A549 (cell line): ENCODE results near the gene PHTF1. TPM values are rescaled to one million over a fixed set of nuclear protein-coding genes. Genes with fewer than 3 reads are reported as not detected.

Source experiments
- ATAC-seq, 2 experiments: fragments of 200-7000 bp in 1 of 2; fragments of >200 bp in 1 of 2; cut with Nextera tagmentation in 1 of 2; cut with Tn5 transposase in 1 of 2; 3 replicates each; pipeline versions ENCODE4 v1.8.0 to v1.9.1; 2018 to 2020; ENCODE audit warnings: mild to moderate bottlenecking in 1 of 2, moderate library complexity in 1 of 2
- CTCF ChIA-PET: fragments of 300-600 bp; sonication (Branson Sonifier 250); formaldehyde crosslinking; extraction: SDS; loops from one replicate; lab custom pipeline; 2021; ENCODE audit warnings: antibody characterized with exemption, inconsistent platforms; lab: Yijun Ruan, JAX
- POLR2A ChIA-PET: fragments of 350-600 bp; formaldehyde crosslinking; extraction: SDS; loops from one replicate; lab custom pipeline; 2021; ENCODE audit warnings: antibody characterized with exemption, inconsistent platforms; lab: Yijun Ruan, JAX
- DNase-seq, 2 experiments: peaks; one replicate each; pipeline versions ENCODE4 v3.0.0 to v3.0.0-alpha.2; 2011 to 2016; ENCODE audit warnings: low read depth in 1 of 2, low spot score in 1 of 2
- FAIRE-seq: peaks from 2 replicates; lab custom pipeline; 2011; peaks lifted over from hg19 to GRCh38; lab: Jason Lieb, UNC
- H3K27ac ChIP-seq, 2 experiments: fragments of >200 bp; sonication (Bioruptor Twin); formaldehyde crosslinking; 3 replicates each; pipeline ENCODE4 v1.5.1; 2016 to 2017
- H3K4me1 ChIP-seq: fragments of >200 bp; sonication (Bioruptor Twin); formaldehyde crosslinking; 3 replicates; pipeline ENCODE4 v1.6.1; 2016
- H3K4me2 ChIP-seq: fragments of >200 bp; sonication (Bioruptor Twin); formaldehyde crosslinking; 3 replicates; pipeline ENCODE4 v1.6.1; 2016
- H3K4me3 ChIP-seq: fragments of >200 bp; sonication (Bioruptor Twin); formaldehyde crosslinking; 3 replicates; pipeline ENCODE4 v1.5.1; 2016
- H3K9me3 ChIP-seq: fragments of >200 bp; sonication (Bioruptor Twin); formaldehyde crosslinking; 3 replicates; pipeline ENCODE4 v1.6.1; 2016
- BCL3 ChIP-seq: fragments of >200 bp; sonication (Bioruptor Twin); formaldehyde crosslinking; IDR thresholded peaks from 3 replicates; pipeline ENCODE4 v1.6.1; 2016
- BHLHE40 ChIP-seq: IDR thresholded peaks from 2 replicates; pipeline ENCODE4 v1.6.1; 2012; ENCODE audit warnings: low read depth, low read length, inconsistent platforms
- CBX2 ChIP-seq: fragments of 200-600 bp; sonication (generic); IDR thresholded peaks from 2 replicates; pipeline ENCODE4 v1.6.1; 2016; ENCODE audit warnings: low read depth, mild to moderate bottlenecking, borderline replicate concordance
- CEBPB ChIP-seq, 2 experiments: fragments of >200 bp in 1 of 2; sonication (Bioruptor Twin) in 1 of 2; formaldehyde crosslinking in 1 of 2; IDR thresholded peaks; 2 replicates each; pipeline ENCODE4 v1.6.1; 2012 to 2016
- CHD4 ChIP-seq: fragments of 200-600 bp; sonication (generic); IDR thresholded peaks from 2 replicates; pipeline ENCODE4 v1.6.1; 2016; ENCODE audit warnings: antibody characterized with exemption, mild to moderate bottlenecking, borderline replicate concordance
- ELK1 ChIP-seq: fragments of 150-350 bp; IDR thresholded peaks from 2 replicates; pipeline ENCODE4 v1.6.1; 2014; ENCODE audit warnings: low read depth, mild to moderate bottlenecking, low read length
- EP300 ChIP-seq, 2 experiments: fragments of >200 bp; sonication (Bioruptor Twin); formaldehyde crosslinking; IDR thresholded peaks; 2 replicates in 1 of 2; 3 replicates in 1 of 2; pipeline ENCODE4 v1.6.1; 2016 to 2017
- FOSL2 ChIP-seq, 2 experiments: fragments of 450-650 bp in 1 of 2; fragments of >200 bp in 1 of 2; sonication (Bioruptor Twin) in 1 of 2; formaldehyde crosslinking; IDR thresholded peaks; 2 replicates each; pipeline versions ENCODE4 v1.5.0 to v1.6.1; 2016 to 2020; ENCODE audit warnings: mild to moderate bottlenecking in 1 of 2, moderate library complexity in 1 of 2
- GATA3 ChIP-seq: IDR thresholded peaks from 2 replicates; pipeline ENCODE4 v1.6.1; 2012; ENCODE audit warnings: borderline replicate concordance
- HDAC2 ChIP-seq: fragments of 200-600 bp; sonication (generic); IDR thresholded peaks from 2 replicates; pipeline ENCODE4 v1.6.1; 2016
- HEYL ChIP-seq: fragments of 250-450 bp; sonication (Bioruptor Pico); IDR thresholded peaks from 2 replicates; pipeline ENCODE4 v1.8.0; 2021; ENCODE audit warnings: mild to moderate bottlenecking, moderate library complexity
- HOXA7 ChIP-seq: fragments of 250-450 bp; sonication (Bioruptor Pico); IDR thresholded peaks from 2 replicates; pipeline ENCODE4 v1.5.0; 2020; ENCODE audit warnings: mild to moderate bottlenecking, moderate library complexity
- HOXB5 ChIP-seq: fragments of 250-450 bp; sonication (Bioruptor Pico); IDR thresholded peaks from 2 replicates; pipeline ENCODE4 v1.5.0; 2020; ENCODE audit warnings: mild to moderate bottlenecking, moderate library complexity
- JUN ChIP-seq, 2 experiments: fragments of >200 bp; sonication (Bioruptor Twin); formaldehyde crosslinking; IDR thresholded peaks; 2 replicates in 1 of 2; 3 replicates in 1 of 2; pipeline ENCODE4 v1.6.1; 2016 to 2017
- JUNB ChIP-seq: fragments of >200 bp; sonication (Bioruptor Twin); formaldehyde crosslinking; IDR thresholded peaks from 2 replicates; pipeline ENCODE4 v1.6.1; 2016
- KDM1A ChIP-seq: fragments of 200-600 bp; sonication (generic); IDR thresholded peaks from 2 replicates; pipeline ENCODE4 v1.6.1; 2016; ENCODE audit warnings: low read depth, mild to moderate bottlenecking
- MAFK ChIP-seq: fragments of 450-650 bp; IDR thresholded peaks from 2 replicates; pipeline ENCODE4 v1.6.1; 2014; ENCODE audit not compliant: partially characterized antibody
- MYC ChIP-seq: IDR thresholded peaks from 2 replicates; pipeline ENCODE4 v1.6.1; 2012; ENCODE audit warnings: mild to moderate bottlenecking, inconsistent platforms, low read length, improper control_type of control experiment, borderline replicate concordance
- NFE2L2 ChIP-seq: fragments of 150-350 bp; conservative IDR thresholded peaks from 2 replicates; pipeline ENCODE4 v1.6.1; 2014; ENCODE audit warnings: low read length
- NR3C1 ChIP-seq: fragments of >200 bp; sonication (Bioruptor Twin); formaldehyde crosslinking; IDR thresholded peaks from 3 replicates; pipeline ENCODE4 v1.6.1; 2017
- PHF8 ChIP-seq: fragments of 200-600 bp; sonication (generic); IDR thresholded peaks from 2 replicates; pipeline ENCODE4 v1.6.1; 2016; ENCODE audit warnings: low read depth, mild to moderate bottlenecking, antibody characterized with exemption, moderate library complexity, borderline replicate concordance
- POLR2A ChIP-seq: IDR thresholded peaks from 2 replicates; pipeline ENCODE4 v1.6.1; 2012; ENCODE audit warnings: mild to moderate bottlenecking, low read length
- RARB ChIP-seq: fragments of 250-450 bp; sonication (Bioruptor Pico); IDR thresholded peaks from 2 replicates; pipeline ENCODE4 v1.8.0; 2021; ENCODE audit warnings: mild to moderate bottlenecking, moderate library complexity
- RFX5 ChIP-seq: fragments of 450-650 bp; IDR thresholded peaks from 2 replicates; pipeline ENCODE4 v1.7.1; 2014; ENCODE audit warnings: antibody characterized with exemption, mild to moderate bottlenecking, moderate library complexity
- SREBF2 ChIP-seq: fragments of 450-650 bp; IDR thresholded peaks from 2 replicates; pipeline ENCODE4 v1.6.1; 2014; ENCODE audit warnings: mild to moderate bottlenecking, moderate library complexity
- TP53 ChIP-seq: fragments of 250-450 bp; sonication (Bioruptor Pico); IDR thresholded peaks from 2 replicates; pipeline ENCODE4 v1.5.0; 2021; ENCODE audit warnings: mild to moderate bottlenecking, moderate library complexity
- USF2 ChIP-seq: fragments of 450-650 bp; IDR thresholded peaks from 2 replicates; pipeline ENCODE4 v1.6.1; 2014; ENCODE audit warnings: antibody characterized with exemption
- ZFP36 ChIP-seq: fragments of 450-650 bp; IDR thresholded peaks from 2 replicates; pipeline ENCODE4 v1.6.1; 2014; ENCODE audit warnings: borderline replicate concordance; ENCODE audit not compliant: partially characterized antibody
- WGBS: methylation state at CpG from one replicate; pipeline ENCODE4 v1.1.6; 2017; ENCODE audit errors: missing lambda C conversion rate; 5-methylcytosine and 5-hydroxymethylcytosine counted together
- polyA plus RNA-seq, 4 experiments: library from polyadenylated mRNA; depleted of rRNA in 3 of 4; stranded (reverse); fragments of >200 nt; fragmentation: RNase III in 1 of 4; extraction: RNeasy Plus Mini Kit Qiagen cat#74134 plus additional on column Dnase treatment in 1 of 4; gene quantifications; 2 replicates in 3 of 4; 3 replicates in 1 of 4; pipeline ENCODE4 v1.2.3, GENCODE V29; 2011 to 2017

The PHTF1 gene
- polyA plus RNA-seq, 2 of the 4 experiments (the other 2 are of a cell fraction), result 17.0 to 17.1 TPM

- Histone ChIP-seq H3K4me1 (peaks cover 27% of the 10 kb centered on the region), H3K27ac (peak overlapping the region; percentile 44 to 75; a peak in 4 of 6 replicates), H3K4me3 (peak overlapping the region; percentile 27; the same call in 2 of the 3 replicates), H3K4me2 (peak overlapping the region; percentile 53), H3K9me3 (no peaks in the 10 kb centered on the region)
- ATAC-seq, result peak; percentile 95 to 99
- no peak for TF ChIP-seq MAFK
- TF ChIP-seq ZFP36, result no peak
- TF ChIP-seq BHLHE40, result no peak
- TF ChIP-seq CEBPB (IDR thresholded peaks at IDR 0.05), result peak; percentile 72 to 74
- no peak for TF ChIP-seq POLR2A
- peak; percentile 70; the same call in 1 of the 2 replicates for TF ChIP-seq FOSL2 (IDR thresholded peaks at IDR 0.05)
- TF ChIP-seq FOSL2 (CRISPR knock-in tag; IDR thresholded peaks at IDR 0.05), result peak; percentile 93
- TF ChIP-seq JUN (IDR thresholded peaks at IDR 0.05), result no peak
- no peak for TF ChIP-seq HOXB5 (CRISPR knock-in tag)
- no peak for TF ChIP-seq CHD4
- TF ChIP-seq JUNB, result peak; percentile 52; the same call in 1 of the 2 replicates
- TF ChIP-seq HDAC2, result no peak
- TF ChIP-seq BCL3, result no peak
- TF ChIP-seq EP300 (IDR thresholded peaks at IDR 0.05), result no peak
- no peak for TF ChIP-seq NFE2L2
- TF ChIP-seq HOXA7, result no peak
- no peak for TF ChIP-seq HEYL (CRISPR knock-in tag)
- peak; percentile 28; the same call in 1 of the 2 replicates for TF ChIP-seq GATA3
- CTCF ChIA-PET, result interaction anchor here (0.8 kb wide), 1 partner anchor 28 kb away, joined by 3 read pairs; no protein-coding TSS in a partner anchor
- WGBS, result 36% methylated on average over 8 of the region's 8 CpGs
- POLR2A ChIA-PET, result no interaction called here
- no peak for FAIRE-seq
- peak; percentile 64 to 67 for DNase-seq
Observed at GRCh38 chr1:113804421-113805255, 45.4 kb upstream of the PHTF1 start.

GRCh38 chr1:113802367-113803007 lies 43.2 kb upstream of the PHTF1 start:
- TF ChIP-seq ELK1 (no peak), MYC (no peak)
- Histone ChIP-seq H3K27ac (no peak overlapping the region), H3K4me2 (no peak overlapping the region), H3K4me3 (no peak overlapping the region), H3K4me1 (peaks cover 16% of the 10 kb centered on the region), H3K9me3 (no peaks in the 10 kb centered on the region)
- CTCF ChIA-PET, result no interaction called here
- POLR2A ChIA-PET, result no interaction called here
- DNase-seq (no peak), FAIRE-seq (no peak), ATAC-seq (no peak)
- 97% methylated on average over 3 of the region's 3 CpGs for WGBS

- H3K9me3 ChIP-seq, result no peaks in the 10 kb centered on the region
- no peak for ATAC-seq
- TF ChIP-seq RARB (CRISPR knock-in tag) (no peak), KDM1A (no peak), MYC (no peak), ZFP36 (no peak), PHF8 (no peak), SREBF2 (no peak), FOSL2 (IDR thresholded peaks at IDR 0.05) (no peak), FOSL2 (CRISPR knock-in tag; IDR thresholded peaks at IDR 0.05) (no peak), TP53 (CRISPR knock-in tag) (no peak), CBX2 (no peak), CHD4 (no peak), RFX5 (no peak), HDAC2 (no peak), NR3C1 (no peak), JUNB (no peak), USF2 (no peak)
- TF ChIP-seq, all 56 proteins: peak for 0
- H3K4me1 ChIP-seq, result peaks cover 13% of the 10 kb centered on the region
- no peak overlapping the region for H3K4me2 ChIP-seq
- no peak for DNase-seq
- WGBS, result 95% methylated on average over 3 of the region's 3 CpGs
- ChIA-PET CTCF (no interaction called here), POLR2A (no interaction called here)
- FAIRE-seq, result no peak
- no peak overlapping the region for H3K27ac ChIP-seq
- no peak overlapping the region for H3K4me3 ChIP-seq
Observed at GRCh38 chr1:113800487-113800886, 41.2 kb upstream of the PHTF1 start.
